ENCODE data around the gene ACD. TPM values are rescaled to one million over a fixed set of nuclear protein-coding genes. Genes with fewer than 3 reads are reported as not detected.

ACD gene
- total and polyA plus RNA-seq, 2 of the 8 experiments (the other 6 are each of a cell fraction or from before 2014, with no cell fraction given): 34.8 to 58.0 TPM

- TF ChIP-seq, protein P1, sequence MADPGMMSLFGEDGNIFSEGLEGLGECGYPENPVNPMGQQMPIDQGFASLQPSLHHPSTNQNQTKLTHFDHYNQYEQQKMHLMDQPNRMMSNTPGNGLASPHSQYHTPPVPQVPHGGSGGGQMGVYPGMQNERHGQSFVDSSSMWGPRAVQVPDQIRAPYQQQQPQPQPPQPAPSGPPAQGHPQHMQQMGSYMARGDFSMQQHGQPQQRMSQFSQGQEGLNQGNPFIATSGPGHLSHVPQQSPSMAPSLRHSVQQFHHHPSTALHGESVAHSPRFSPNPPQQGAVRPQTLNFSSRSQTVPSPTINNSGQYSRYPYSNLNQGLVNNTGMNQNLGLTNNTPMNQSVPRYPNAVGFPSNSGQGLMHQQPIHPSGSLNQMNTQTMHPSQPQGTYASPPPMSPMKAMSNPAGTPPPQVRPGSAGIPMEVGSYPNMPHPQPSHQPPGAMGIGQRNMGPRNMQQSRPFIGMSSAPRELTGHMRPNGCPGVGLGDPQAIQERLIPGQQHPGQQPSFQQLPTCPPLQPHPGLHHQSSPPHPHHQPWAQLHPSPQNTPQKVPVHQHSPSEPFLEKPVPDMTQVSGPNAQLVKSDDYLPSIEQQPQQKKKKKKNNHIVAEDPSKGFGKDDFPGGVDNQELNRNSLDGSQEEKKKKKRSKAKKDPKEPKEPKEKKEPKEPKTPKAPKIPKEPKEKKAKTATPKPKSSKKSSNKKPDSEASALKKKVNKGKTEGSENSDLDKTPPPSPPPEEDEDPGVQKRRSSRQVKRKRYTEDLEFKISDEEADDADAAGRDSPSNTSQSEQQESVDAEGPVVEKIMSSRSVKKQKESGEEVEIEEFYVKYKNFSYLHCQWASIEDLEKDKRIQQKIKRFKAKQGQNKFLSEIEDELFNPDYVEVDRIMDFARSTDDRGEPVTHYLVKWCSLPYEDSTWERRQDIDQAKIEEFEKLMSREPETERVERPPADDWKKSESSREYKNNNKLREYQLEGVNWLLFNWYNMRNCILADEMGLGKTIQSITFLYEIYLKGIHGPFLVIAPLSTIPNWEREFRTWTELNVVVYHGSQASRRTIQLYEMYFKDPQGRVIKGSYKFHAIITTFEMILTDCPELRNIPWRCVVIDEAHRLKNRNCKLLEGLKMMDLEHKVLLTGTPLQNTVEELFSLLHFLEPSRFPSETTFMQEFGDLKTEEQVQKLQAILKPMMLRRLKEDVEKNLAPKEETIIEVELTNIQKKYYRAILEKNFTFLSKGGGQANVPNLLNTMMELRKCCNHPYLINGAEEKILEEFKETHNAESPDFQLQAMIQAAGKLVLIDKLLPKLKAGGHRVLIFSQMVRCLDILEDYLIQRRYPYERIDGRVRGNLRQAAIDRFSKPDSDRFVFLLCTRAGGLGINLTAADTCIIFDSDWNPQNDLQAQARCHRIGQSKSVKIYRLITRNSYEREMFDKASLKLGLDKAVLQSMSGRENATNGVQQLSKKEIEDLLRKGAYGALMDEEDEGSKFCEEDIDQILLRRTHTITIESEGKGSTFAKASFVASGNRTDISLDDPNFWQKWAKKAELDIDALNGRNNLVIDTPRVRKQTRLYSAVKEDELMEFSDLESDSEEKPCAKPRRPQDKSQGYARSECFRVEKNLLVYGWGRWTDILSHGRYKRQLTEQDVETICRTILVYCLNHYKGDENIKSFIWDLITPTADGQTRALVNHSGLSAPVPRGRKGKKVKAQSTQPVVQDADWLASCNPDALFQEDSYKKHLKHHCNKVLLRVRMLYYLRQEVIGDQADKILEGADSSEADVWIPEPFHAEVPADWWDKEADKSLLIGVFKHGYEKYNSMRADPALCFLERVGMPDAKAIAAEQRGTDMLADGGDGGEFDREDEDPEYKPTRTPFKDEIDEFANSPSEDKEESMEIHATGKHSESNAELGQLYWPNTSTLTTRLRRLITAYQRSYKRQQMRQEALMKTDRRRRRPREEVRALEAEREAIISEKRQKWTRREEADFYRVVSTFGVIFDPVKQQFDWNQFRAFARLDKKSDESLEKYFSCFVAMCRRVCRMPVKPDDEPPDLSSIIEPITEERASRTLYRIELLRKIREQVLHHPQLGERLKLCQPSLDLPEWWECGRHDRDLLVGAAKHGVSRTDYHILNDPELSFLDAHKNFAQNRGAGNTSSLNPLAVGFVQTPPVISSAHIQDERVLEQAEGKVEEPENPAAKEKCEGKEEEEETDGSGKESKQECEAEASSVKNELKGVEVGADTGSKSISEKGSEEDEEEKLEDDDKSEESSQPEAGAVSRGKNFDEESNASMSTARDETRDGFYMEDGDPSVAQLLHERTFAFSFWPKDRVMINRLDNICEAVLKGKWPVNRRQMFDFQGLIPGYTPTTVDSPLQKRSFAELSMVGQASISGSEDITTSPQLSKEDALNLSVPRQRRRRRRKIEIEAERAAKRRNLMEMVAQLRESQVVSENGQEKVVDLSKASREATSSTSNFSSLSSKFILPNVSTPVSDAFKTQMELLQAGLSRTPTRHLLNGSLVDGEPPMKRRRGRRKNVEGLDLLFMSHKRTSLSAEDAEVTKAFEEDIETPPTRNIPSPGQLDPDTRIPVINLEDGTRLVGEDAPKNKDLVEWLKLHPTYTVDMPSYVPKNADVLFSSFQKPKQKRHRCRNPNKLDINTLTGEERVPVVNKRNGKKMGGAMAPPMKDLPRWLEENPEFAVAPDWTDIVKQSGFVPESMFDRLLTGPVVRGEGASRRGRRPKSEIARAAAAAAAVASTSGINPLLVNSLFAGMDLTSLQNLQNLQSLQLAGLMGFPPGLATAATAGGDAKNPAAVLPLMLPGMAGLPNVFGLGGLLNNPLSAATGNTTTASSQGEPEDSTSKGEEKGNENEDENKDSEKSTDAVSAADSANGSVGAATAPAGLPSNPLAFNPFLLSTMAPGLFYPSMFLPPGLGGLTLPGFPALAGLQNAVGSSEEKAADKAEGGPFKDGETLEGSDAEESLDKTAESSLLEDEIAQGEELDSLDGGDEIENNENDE (IDR thresholded peaks at IDR 0.05; ENCODE audit: insufficient replicate concordance, low read length): no peak
- no peak for TF ChIP-seq JUN (IDR thresholded peaks at IDR 0.05; ENCODE audit: low read depth, low read length)
- TF ChIP-seq POLR2A (IDR thresholded peaks at IDR 0.05; ENCODE audit: control extremely low read depth in 1 of 2, low read depth in 2 of 2, low read length in 2 of 2): peak in 1 of 2 experiments; percentile 31; a peak in 1 of 3 replicates
Measured at GRCh38 chr16:67677712-67678111, 17.7 kb upstream of the ACD start (continued).
